Measurements from ENCODE around the gene ZNF658. TPM values are rescaled to one million over a fixed set of nuclear protein-coding genes. Genes with fewer than 3 reads are reported as not detected.
"Not testable (repeated sequence)": the region's sequence is repeated elsewhere in the genome, so short reads cannot be mapped to it uniquely, and the experiment has no call there.

ZNF658 gene
- 1 to 10 TPM in 3 of 4 donors, under 1 TPM in 1; 0.84 to 5.2 (median 2.4) TPM for total RNA-seq

GRCh38 chr9:66900490-66901131 is at the start of gene ZNF658:
Gene ZNF658 (plus strand): TSS chr9:66900725. CDS start chr9:66903562, 2,837 bp downstream.
- ATAC-seq (ENCODE audit: low FRiP score) (peak; percentile 98), DNase-seq (ENCODE audit: low spot score) (peak; percentile 25)

- not testable (repeated sequence) for ATAC-seq (ENCODE audit: low FRiP score); DNase-seq (ENCODE audit: low spot score)
These were observed 38.8 kb upstream of the ZNF658 start for GRCh38 chr9:66861732-66862131.

GRCh38 chr9:66868660-66869059 is 31.9 kb upstream of the ZNF658 start:
- not testable (repeated sequence) for ATAC-seq (ENCODE audit: low FRiP score); DNase-seq (ENCODE audit: low spot score)

GRCh38 chr9:66880605-66881004 is 19.9 kb upstream of the ZNF658 start:
- DNase-seq (ENCODE audit: low spot score); ATAC-seq (ENCODE audit: low FRiP score): not testable (repeated sequence)

GRCh38 chr9:66881847-66882246 is 18.7 kb upstream of the ZNF658 start:
- not testable (repeated sequence) for DNase-seq (ENCODE audit: low spot score); ATAC-seq (ENCODE audit: low FRiP score)

GRCh38 chr9:66890334-66890733 is 10.2 kb upstream of the ZNF658 start:
- ATAC-seq (ENCODE audit: low FRiP score); DNase-seq (ENCODE audit: low spot score): not testable (repeated sequence)

- ATAC-seq (ENCODE audit: low FRiP score): not testable (repeated sequence)
These were observed 616 bp downstream of the ZNF658 start for GRCh38 chr9:66901141-66901540.

GRCh38 chr9:66909560-66909959 is 9.0 kb downstream of the ZNF658 start:
- DNase-seq (ENCODE audit: low spot score): not testable (repeated sequence)

More at GRCh38 chr9:66901141-66901540, 616 bp downstream of the ZNF658 start:
- not testable (repeated sequence) for DNase-seq (ENCODE audit: low spot score)

GRCh38 chr9:66920072-66920471 is 19.5 kb downstream of the ZNF658 start:
- not testable (repeated sequence) for DNase-seq (ENCODE audit: low spot score); ATAC-seq (ENCODE audit: low FRiP score)

More at GRCh38 chr9:66909560-66909959, 9.0 kb downstream of the ZNF658 start:
- ATAC-seq (ENCODE audit: low FRiP score): not testable (repeated sequence)

- ATAC-seq (ENCODE audit: low FRiP score); DNase-seq (ENCODE audit: low spot score): not testable (repeated sequence)
These were observed 35.8 kb downstream of the ZNF658 start for GRCh38 chr9:66936194-66936870.

- not testable (repeated sequence) for ATAC-seq (ENCODE audit: low FRiP score); DNase-seq (ENCODE audit: low spot score)
These were observed 37.1 kb downstream of the ZNF658 start for GRCh38 chr9:66937662-66938061.

- not testable (repeated sequence) for ATAC-seq (ENCODE audit: low FRiP score); DNase-seq (ENCODE audit: low spot score)
These were observed 37.8 kb downstream of the ZNF658 start for GRCh38 chr9:66938322-66938721.

GRCh38 chr9:66939878-66940830 is 39.6 kb downstream of the ZNF658 start:
- not testable (repeated sequence) for DNase-seq (ENCODE audit: low spot score); ATAC-seq (ENCODE audit: low FRiP score)

- not testable (repeated sequence) for DNase-seq (ENCODE audit: low spot score); ATAC-seq (ENCODE audit: low FRiP score)
These were observed 42.1 kb downstream of the ZNF658 start for GRCh38 chr9:66942400-66943155.

GRCh38 chr9:66952576-66952975 is 52.1 kb downstream of the ZNF658 start:
- DNase-seq (ENCODE audit: low spot score); ATAC-seq (ENCODE audit: low FRiP score): not testable (repeated sequence)

Data from omental fat pad (tissue), 4 donors.